ENCODE results near the gene SPDYE5.
A peak's percentile ranks its signal among the peaks of the same experiment; 100 is the strongest.
"Not testable (repeated sequence)": the region's sequence is repeated elsewhere in the genome, so short reads cannot be mapped to it uniquely, and the experiment has no call there.

The SPDYE5 gene

GRCh38 chr7:75492020-75492419, at the start of gene SPDYE5:
Gene SPDYE5 (plus strand): TSS chr7:75492320. CDS start chr7:75494048, 1,728 bp downstream.
- not testable (repeated sequence) for DNase-seq

- DNase-seq = not testable (repeated sequence)
Observed at GRCh38 chr7:75442465-75443111, 49.5 kb upstream of the SPDYE5 start.

DNA sequence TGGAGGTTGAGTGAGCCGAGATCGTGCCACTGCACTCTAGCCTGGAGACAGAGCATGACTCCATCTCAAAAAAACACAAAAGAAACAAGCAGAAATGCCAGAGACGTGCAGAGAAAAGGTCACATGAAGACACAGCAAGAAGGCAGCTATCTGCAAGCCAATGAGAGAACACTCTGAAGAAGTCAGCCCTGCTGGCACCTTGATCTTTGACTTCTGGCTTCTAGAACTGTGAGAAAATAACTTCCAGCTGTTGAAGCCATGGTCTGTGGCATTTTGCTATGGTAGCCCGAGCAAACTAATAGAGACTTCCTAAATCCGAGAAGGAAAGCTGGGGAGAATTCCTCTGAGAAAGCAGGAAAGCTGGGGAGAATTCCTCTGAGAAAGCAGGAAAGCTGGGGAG, 42.2 kb upstream of the SPDYE5 start:
- not testable (repeated sequence) for DNase-seq

- not testable (repeated sequence) for DNase-seq
Observed at GRCh38 chr7:75452494-75452955, 39.6 kb upstream of the SPDYE5 start.

DNA sequence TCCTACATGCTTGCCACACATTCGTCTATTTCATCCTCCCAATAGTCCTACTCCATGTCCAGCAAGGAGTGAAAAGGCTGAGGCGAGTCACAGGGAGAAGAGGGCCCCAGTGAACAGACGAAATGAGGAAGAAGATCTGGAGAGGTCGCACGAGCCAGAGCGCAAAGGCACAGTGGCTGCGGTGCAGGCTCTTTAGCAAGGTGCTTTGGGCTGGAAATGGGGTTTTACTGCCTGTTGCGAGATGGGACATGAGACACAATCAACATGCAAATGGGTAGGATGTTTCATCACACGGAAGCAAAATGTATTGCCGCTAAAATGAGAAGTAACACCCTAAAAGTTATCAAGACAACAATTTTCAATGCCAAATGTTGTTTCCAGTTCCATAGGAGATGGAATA, 35.7 kb upstream of the SPDYE5 start:
- DNase-seq = not testable (repeated sequence)

- not testable (repeated sequence) for DNase-seq
Observed at GRCh38 chr7:75458034-75458433, 34.1 kb upstream of the SPDYE5 start.

DNA sequence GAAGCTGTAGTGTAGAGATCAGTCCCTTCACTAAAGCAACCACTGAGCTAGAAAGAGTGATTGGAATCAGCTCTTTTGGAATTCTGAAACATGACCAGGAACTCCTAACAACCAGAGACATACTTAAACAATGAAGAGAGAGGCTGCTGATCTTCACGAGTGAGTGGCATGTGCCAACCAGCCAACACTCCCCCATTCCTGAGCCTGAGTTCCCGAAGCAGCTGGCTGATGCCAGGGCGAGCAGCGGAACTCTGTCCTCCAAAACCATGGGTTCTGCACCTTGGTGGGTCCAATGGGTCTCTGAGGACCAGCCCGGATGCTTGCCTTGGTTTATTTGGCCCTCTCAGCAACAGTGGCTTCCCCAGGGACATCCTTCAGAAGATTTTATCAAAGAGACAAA, 31.6 kb upstream of the SPDYE5 start:
- not testable (repeated sequence) for DNase-seq

GRCh38 chr7:75470166-75470565, 22.0 kb upstream of the SPDYE5 start:
- not testable (repeated sequence) for DNase-seq

DNA sequence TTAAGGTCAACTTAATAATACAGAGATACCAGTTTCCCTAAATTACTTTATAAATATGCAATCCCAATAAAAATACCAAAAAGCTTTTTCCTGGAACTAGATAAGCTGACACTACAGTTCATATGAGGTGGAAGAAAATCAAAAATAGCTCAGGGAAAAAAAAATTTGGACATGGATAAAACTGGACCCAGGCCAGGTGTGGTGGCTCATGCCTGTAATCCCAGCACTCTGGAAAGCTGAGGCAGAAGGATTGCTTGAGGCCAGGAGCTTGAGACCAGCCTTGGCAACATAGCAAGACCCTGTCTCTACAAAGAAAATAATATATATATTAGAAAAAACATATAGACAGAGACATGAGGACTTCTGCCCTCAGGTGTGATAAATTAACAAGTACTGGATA, 14.7 kb upstream of the SPDYE5 start:
- DNase-seq = not testable (repeated sequence)

GRCh38 chr7:75480313-75480712, 11.8 kb upstream of the SPDYE5 start:
- DNase-seq = not testable (repeated sequence)

GRCh38 chr7:75485355-75485978, 6.7 kb upstream of the SPDYE5 start:
- not testable (repeated sequence) for DNase-seq

DNA sequence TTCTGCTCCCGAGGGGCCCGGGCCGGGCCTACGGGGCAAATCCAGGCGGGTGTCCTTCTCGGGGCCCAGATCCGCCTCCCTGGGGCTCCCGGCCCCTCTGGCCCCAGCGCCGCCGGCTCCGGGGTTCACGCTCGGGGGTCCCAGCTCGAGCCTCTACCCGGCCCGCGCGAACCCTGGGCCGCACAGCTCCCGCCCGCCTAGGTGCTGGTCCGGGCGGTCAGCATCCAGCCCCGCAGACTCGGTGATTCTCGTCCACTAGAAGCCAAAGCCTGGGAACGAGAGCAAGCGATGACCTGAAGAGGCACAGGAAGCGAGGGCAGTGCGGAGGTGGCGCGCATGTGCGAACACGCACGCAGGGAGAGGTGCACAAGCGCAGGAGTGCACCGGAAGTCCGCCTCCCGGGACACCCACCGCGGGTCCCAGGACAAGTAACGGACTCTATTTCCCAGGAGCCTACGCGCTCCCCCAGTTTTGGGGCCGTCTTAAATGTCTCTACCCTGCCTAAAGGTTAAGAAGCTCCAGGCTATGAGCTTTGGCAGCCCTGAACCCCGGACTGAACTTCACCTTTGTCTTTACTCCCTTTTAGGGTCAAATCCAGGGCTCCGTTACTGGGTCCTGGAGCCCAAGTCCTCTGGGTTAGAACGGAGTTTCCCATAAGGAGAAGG, 6.0 kb upstream of the SPDYE5 start, which contains the start of gene POM121C:
Gene POM121C (minus strand): TSS at position 321 of the 665 bp plus-strand sequence. CDS start 44,803 bp downstream, outside the sequence.
- DNase-seq = peak; percentile 74

DNA sequence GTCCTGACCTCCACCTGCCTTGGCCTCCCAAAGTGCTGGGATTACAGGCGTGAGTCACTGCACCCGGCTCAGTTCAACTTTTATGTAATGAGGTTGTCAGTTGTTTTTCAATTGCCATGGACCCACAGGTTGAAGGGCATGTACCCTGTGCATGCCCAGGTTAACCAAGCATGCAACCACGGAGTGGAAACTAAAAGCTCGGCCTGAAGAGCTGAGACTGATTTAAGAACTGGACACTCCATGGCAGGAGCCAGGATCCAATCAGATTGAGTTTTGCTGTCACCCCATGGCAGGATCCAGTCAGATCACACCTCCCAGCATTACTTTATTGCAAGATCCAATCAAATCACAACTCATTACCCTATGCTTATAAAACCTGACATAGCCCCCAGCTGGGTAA, 16.9 kb downstream of the SPDYE5 start:
- DNase-seq = not testable (repeated sequence)

- DNase-seq = not testable (repeated sequence)
Observed at GRCh38 chr7:75518842-75519241, 26.7 kb downstream of the SPDYE5 start.

GRCh38 chr7:75521727-75522126, 29.6 kb downstream of the SPDYE5 start:
- not testable (repeated sequence) for DNase-seq

- DNase-seq = not testable (repeated sequence)
Observed at GRCh38 chr7:75527224-75527722, 35.2 kb downstream of the SPDYE5 start.

- no peak for DNase-seq
Observed at GRCh38 chr7:75531359-75531821, 39.3 kb downstream of the SPDYE5 start.

DNA sequence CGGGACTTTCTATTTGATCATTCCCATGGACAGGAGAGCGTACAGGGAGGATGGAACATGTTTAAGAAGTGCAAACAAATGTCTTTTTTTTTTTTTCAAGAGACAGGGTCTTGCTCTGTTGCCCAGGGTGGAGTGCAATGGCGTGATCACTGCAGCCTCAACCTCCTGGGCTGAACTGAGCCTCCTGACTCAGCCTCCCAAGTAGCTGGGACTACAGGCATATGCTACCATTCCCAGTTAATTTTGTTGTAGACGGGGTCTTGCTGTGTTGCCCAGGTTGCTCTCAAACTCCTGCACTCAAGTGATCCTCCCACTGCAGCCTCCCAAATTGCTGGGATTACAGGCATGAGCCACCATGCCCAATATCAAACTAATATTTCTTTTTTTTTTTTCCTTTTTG, 40.5 kb downstream of the SPDYE5 start:
- no peak for DNase-seq

DNA sequence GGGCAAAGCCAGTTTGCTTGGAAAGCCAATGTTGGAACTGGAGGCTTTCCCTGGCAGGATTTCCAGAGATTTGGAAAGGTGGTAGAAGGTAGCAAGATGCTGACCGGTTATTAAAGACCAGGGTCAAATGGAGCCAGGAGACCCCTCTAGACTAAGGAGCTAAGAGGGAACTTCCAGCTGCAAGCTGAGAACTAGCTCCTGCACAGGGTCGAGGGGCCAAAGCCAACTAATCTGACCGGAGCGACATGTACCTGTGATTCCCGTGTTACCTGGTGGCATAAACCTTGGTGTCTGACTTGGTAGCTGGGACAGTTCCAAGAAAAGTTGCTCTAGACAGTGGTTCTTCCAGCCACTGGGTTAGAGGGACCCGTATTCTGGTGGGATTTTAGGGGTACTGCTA, 41.8 kb downstream of the SPDYE5 start:
- DNase-seq = no peak

GRCh38 chr7:75534727-75535307, 42.7 kb downstream of the SPDYE5 start:
- no peak for DNase-seq

DNA sequence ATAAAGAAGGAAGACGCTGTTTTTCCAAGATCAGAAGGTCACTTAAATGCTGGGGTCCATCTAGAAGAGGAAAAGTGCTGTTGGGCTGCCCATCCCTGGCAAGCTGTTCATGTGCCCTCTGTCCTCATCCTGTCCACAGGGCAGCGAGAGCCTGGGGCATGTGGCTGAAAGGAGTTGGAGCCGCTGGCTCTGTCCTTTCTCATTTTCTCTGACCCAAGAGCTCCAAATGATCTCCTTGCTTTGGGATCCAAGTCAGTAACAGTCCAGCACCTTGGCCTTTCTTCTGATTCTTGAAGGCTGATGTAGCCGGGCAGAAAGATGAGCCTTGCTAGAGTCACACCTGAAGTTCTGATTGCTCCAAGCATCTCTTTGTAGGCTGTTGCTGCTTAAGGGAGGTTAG, 44.4 kb downstream of the SPDYE5 start:
- DNase-seq = no peak

GRCh38 chr7:75536940-75537538, 44.9 kb downstream of the SPDYE5 start:
- DNase-seq = no peak

DNA sequence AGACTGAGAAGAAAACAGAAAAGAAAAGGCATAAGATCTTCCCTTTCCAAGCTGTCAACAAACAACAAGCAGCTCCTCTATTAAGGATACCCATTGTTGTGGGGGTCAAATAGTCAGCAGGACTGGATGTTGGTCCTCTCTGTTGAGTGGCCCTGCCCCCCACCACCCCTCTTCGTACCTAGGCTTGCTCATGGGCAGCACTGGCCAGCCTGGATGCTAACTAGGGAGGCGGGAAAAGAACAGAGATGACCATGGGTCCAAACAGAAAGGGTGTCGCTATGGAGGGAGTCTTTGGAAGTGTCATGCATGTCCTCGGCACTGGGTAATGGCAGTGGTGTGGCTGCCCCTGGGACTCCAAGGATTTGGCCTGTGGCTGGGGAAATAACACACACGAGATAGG, 45.6 kb downstream of the SPDYE5 start:
- DNase-seq = no peak

All from NCI-H1694 treated with DMSO at 0.1 percent for 48 hours (cell line).